Fibroblast of lung (primary cell): ENCODE data around the gene HAND1.

Experiments
- CTCF ChIP-seq, 2 donors: IDR thresholded peaks in 1 of 2; conservative IDR thresholded peaks in 1 of 2; 1 replicate in 1 of 2; 2 replicates in 1 of 2; pipeline ENCODE4 v1.5.1; 2011 to 2012; ENCODE audit warnings: low read length in 2 of 2, control low read depth in 1 of 2, inconsistent platforms in 1 of 2, low read depth in 1 of 2, mild to moderate bottlenecking in 1 of 2
- EZH2 ChIP-seq: IDR thresholded peaks from 2 replicates; pipeline ENCODE4 v1.5.1; 2012; ENCODE audit warnings: low read length, control low read depth, mild to moderate bottlenecking; ENCODE audit errors: missing control alignments

- no peak for TF ChIP-seq CTCF (conservative IDR thresholded peaks at IDR 0.05 in 1 of 2, IDR thresholded peaks at IDR 0.05 in 1 of 2; ENCODE audit: low read depth in 1 of 2, low read length in 2 of 2)
- TF ChIP-seq EZH2, result no peak
These were observed 45.7 kb upstream of the HAND1 start for GRCh38 chr5:154523709-154524108.
